GM04503 (cell line): Measurements from ENCODE around the gene TUBB2B.
"Not testable (repeated sequence)": the region's sequence is repeated elsewhere in the genome, so short reads cannot be mapped to it uniquely, and the experiment has no call there.

Experiments used
- DNase-seq: peaks from one replicate; pipeline ENCODE4 v3.0.0-alpha.2; 2012; ENCODE audit warnings: low read depth

The TUBB2B gene

DNA sequence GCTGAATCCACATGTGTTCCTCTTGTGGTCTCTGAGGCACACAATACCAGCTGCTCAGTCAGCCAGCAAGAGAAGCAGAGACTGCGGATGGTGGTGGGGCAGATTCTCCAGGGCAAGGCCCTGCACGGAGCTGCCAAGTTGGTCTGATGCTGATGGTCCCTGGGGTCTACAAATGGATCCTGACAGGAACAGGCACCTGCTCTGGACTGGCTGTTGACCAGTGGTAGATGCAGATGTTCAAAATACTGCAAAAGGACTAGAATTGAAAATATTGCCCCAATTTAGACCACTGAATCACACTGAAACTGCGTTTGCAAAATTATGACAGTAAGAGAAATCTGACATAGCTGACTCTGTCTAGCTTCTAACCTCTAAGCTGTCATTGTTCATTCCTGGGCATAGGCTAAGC, 40.5 kb downstream of the TUBB2B start:
- DNase-seq: no peak

DNA sequence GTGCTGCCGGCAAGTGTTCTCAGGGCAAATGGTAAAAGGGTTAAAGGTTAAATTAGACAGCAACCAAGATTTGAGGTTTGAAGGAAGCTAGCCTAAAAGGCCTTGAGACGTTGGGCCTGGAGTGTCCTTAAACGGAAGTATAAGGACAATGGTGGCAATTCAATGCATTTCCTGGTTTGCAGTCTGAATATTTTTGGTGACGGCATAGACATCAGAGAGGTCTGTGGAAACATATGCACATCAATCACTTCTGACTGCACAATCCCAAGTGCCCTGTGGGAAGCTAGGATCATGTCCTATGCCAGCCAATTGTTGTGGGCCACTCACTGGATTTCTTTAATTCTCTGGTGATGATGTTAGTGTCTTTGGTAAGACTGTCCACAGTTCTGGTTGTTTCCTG, 44.4 kb downstream of the TUBB2B start:
- no peak for DNase-seq

DNA sequence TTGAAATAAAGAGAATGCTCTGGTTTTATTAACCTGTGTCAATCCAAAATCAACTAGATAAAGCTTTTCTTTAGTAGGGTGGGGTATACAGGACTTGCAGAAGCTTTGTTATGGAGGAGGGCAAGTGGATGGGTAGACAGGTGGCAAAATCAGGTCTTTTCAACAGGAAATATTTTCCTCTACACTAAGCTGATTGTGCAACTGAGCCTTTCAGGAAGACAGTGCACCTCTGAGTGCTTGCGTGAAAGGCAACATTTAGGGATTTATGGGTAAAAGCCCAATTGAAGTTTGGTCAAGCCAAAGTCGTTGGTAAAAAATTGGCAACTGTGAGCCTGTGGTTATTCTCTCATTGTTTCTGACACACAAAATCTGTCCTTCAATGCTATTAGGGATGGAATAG, 46.3 kb downstream of the TUBB2B start:
- no peak for DNase-seq

DNA sequence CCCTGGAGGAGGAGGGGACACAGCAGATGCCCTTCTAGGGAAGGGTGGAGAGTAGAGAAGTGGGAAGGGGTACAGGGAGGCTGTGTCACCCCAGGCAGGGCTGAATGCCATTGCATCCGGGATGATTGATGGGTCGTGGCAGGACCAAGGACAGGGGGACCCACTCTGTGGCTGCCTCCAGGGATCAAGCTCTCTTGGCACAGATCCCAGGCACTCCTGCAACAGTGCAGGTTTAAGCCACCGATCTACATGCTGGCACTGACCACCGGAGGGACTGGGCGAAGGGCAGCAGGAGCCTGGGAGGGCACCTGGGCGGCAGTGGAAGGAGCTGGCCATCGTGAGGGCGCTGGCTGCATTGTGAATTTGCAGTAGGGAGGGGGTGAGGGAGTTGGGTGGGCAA, 47.5 kb downstream of the TUBB2B start:
- not testable (repeated sequence) for DNase-seq

DNA sequence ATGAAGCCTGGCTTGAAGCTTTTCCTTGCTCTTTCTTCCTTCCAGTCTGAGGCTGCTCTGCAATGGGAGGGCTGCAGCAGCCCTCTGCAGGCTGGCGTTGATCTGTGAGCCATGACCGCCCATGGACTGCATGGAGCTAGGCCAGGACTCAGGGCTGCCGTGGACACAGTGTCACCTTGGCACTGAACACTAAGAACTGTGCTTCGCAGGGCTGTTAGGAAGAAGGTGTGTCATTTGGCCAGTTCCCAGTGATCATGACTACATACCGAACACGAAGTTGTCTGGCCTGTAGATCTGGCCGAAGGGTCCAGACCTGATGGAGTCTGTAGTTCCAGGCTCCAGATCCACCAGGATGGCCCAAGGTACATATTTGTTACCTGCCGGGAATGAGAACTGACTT, 48.8 kb downstream of the TUBB2B start:
- DNase-seq: not testable (repeated sequence)

DNA sequence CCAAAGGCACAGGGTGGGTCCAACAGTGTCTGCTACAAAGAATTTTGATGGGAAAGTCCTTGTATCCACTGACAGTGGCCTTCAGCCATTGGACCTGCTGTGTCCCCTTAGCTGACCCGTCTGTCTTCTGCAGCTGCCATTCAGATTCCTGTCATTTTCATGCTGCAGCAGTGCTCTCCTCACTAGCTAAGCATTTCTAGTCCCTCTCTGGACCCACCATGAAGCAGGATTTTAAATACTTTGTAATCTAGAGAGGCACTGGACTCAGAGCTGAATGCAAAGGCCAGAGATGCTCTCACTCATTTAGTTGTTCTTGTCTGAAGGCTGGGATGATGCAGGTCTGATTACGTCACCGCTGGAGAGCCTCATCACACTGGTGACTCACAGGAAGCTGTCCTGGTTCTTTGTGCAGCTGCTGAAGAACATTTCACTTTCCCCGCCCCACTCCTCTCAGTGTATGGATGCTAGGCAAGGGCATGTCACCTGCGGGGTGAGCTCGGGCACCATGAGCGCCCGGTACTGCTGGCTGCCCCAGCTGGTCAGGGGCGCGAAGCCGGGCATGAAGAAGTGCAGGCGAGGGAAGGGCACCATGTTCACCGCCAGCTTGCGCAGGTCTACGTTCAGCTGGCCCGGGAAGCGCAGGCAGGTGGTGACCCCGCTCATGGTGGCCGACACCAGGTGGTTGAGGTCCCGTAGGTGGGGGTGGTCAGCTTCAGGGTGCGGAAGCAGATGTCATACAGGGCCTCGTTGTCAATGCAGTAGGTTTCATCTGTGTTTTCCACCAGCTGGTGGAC, 50.7 kb downstream of the TUBB2B start:
- no peak for DNase-seq

DNA sequence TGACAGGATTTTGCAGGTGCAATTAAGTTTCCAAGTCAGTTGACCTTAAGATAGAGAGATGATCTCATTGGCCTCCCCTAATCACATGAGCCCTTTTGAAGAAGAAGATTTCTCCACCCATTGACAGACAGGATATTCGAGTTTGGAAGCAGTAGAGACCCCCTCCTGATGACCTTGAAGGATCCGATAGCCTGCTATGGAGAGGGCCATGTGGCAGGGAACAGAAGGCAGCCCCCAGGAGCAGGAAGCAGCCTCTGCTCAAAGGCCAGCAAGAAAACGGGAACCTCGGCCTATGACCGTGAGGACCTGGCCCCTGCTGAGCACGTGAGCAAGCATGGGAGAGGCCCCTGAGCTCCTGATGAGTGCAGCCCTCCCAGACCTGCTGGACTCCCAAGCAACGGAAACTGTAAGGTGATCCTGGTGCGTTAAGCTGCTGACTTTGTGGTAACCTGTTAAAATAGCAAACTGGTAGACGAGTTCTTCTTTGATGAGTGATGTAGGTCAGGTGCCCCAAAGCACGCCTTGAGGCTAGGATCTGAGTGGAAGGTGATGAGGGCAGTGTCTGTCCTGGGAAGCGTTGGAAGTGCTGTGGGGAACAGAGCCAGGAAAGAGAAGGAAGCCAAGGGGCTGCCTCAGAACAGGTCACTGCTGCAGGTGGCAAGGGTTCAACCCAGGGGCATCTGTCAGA, 51.6 kb downstream of the TUBB2B start:
- no peak for DNase-seq
